Stimulated activated CD4-positive, alpha-beta T cell treated with anti-CD3 and anti-CD28 coated beads, TNF-alpha, amount 100 ng/mL, for 1 hour (primary cell): ENCODE results near the gene GDNF.

Source experiments
- DNase-seq, 3 donors: peaks; one replicate each; pipeline ENCODE4 v3.0.0-alpha.2; 2020; ENCODE audit warnings: low read depth in 3 of 3, low spot score in 1 of 3

GDNF gene

DNA sequence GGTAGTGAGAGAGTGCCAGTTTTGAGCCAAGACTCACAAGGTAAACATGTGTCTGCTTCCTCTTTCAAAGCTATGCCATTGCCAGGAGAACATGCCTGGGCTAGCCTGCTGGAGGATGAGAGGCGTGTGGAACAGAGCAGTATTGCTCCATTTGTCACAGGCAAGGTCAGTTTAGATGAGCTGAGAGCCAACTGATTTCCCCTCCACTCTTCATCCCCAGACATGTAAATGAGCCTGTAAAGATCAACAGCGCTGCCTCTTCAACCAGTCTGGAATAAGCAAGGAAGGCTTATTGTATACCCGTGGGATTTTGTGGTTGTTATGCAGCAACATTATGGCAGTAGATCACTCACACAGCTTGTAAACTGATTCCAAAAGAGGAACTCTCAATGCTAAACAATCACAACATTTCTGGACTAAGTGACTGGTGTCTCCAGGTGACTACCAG lies 8.2 kb upstream of the GDNF start:
- DNase-seq: no peak

DNA sequence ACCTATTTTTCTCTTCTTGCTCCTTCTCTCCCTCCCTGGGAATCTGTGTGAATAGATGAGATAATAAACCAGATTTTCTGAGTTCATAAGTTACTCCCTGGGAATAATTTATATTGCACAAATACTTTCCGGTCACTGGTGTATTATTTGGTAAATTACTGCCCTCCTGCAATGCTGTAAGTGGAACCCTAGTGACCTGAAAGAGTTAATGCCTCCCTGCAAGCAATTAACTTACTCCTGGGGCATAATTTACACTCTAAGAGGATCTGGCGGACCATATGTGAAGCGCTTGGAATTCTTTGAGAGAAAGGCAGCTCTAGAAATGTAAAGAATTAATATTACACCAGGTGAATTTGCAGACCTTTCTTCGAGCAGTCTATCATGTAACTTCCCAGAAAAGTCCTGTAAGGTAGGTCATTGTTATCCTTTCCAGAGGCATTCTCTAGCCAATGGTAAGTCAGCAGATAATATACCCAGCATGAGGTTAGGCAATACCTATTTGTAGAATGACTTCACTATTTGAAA lies 7.0 kb upstream of the GDNF start:
- DNase-seq: no peak

DNA sequence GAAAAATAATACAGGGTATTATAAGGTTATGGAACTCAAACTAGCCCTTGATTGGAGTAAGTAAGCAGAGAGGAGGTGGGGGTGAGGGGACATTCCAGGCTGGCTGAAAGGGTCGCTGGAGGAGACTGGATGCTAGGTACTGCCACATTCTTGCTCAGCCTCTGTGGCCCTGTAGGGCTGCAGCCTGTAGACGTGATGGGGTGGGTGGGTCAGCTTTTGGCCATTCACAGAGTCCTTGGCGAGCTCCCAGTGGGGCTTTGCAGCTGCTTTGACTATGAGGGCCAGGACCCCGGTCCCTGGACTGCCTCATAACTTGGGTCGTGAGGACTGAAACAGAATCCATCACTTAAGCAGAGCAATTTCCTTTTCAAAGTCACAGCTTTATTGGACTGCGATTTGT lies 4.2 kb upstream of the GDNF start:
- DNase-seq: no peak

DNA sequence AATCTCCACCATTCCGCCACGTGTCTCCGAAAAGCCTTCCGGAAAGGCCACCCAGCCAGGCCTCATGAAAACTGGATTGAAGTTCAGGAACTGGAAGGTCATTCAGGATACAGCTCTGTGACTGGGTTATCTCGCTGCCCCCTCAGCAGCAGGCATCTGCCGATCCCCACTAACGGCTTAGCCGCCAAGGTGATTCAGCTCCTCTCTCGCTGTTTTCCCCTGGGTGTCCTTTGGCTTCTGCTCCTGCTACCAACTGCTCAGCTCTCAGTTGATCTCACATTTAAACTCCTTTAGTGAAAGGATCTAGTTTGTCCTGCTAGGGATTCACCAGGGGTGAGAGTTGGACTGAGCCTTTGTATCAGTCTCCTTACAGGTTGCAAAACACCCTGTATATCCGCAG lies 2.2 kb upstream of the GDNF start:
- DNase-seq: no peak

DNA sequence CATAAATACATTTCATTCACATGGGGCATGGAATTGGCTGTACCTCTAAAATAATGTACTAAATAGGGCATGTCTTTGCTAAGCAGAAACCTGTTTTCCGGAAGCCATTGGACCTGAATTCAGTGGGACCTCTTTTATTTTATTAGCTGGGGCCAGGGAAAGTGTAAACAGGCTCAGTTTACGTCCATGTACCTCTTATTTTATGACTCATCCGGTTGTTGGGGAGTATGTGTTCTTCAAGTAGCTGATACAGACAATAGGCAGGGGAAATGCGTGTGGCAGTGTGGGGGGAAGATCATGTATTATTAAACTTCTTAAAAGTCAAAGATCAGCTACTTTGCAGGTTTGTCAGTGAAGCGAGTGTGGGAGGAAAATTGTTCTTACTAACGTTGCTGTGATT lies 1.4 kb upstream of the GDNF start:
- no peak for DNase-seq

DNA sequence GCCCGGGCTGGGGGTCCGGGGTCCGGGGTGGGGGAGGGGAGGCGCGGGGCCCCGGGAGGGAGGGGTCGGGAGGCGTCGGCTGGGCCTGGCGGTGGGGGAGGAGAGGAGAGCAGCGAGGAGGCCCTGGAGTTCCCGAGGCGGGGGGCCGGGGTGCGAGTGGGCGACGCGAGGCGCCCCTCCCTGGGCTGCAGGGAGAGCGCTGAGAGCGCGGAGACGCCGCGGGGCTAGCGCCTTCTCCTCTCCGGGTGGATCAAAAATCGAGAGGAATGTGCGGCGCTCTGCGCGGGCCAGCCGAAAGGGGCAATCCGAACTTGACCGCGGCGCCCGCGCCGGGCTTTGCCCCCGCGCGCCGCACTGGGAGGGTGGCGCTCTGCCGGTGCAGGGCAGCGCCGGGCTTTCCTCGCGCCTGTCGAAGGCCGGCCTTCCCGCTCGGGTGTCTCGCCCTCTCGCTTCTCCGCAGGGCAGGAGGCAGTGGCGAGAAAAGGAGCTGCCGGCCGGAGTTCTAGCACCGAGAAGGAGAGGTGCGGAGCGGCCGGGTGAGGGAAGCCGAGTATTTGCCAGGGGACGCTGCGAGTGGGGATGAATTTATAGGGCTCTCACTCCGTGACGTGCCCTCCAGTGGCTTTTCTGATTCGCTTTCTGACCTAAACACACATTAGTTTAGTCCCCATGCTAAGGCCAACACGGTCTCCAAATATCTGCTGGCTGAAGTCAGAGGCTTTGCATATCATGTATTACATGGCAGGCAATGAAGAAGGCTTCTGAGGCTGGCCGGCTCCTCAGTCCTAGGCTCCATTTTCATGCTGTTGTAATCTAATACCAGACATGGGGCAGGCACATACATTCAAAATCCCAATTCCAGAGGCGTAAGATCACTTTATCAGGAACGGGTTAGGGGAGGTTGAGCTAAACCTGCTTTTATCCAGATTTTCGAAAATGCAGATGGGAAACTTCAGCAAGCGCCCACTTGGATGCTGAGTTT lies 503 bp upstream of the GDNF start:
- DNase-seq: no peak

DNA sequence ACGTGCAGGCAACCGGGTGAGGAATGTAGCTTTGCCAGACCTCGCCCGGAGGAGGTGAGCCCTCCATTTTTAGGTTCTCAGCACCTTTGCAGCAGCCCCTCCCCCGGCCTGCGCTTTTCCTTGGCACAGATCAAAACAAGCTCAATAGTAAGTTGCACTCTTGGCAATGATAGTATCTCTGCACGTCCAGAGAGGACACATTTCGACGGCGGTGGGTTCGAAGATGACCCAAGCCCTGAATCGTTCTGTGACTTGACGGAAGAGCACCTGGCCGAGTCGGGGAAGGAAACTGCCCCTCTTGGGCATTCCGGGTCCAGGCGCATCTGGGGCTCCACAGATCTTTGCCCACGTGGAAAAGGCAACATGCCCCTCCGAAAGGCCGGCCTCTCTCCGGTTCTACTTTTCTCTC lies 904 bp downstream of the GDNF start:
- no peak for DNase-seq

DNA sequence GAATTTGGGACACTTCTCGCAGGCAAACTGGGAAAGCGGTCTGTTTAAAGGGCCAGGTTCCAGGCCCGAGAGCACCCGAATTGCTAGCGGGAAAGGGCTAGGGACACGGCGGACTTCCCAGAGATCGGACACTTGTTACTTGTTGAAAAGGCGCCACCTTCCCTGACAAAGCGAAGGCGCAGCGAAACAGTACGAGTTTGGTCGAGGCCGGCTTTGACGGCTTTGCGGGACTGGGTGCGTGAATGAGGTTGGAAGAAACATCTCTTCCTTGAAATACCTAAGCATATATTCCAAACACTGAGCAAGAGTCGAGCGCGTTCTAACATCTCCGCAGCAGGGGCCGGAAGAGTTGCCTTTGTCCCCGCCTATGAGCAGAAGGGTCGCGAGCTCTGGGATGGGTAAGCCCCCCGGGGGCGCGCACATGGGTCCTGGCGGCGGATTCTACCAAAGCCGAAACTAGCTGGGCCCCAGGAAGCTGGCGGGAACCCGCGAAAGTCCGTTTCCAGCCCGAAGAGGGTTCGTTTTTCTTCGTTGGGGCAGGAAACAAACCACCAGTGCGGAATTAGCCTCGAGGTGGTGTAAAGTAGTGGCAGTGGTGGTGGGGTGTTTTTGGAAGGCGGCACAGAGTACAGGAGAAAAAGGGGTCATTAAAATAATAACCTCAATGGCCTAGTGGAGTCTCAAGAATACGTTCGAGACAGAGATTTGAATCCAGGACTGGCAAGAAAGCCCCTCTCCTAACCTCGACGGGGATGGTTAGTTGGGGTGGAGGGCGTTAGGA lies 1.5 kb downstream of the GDNF start:
- DNase-seq: no peak

DNA sequence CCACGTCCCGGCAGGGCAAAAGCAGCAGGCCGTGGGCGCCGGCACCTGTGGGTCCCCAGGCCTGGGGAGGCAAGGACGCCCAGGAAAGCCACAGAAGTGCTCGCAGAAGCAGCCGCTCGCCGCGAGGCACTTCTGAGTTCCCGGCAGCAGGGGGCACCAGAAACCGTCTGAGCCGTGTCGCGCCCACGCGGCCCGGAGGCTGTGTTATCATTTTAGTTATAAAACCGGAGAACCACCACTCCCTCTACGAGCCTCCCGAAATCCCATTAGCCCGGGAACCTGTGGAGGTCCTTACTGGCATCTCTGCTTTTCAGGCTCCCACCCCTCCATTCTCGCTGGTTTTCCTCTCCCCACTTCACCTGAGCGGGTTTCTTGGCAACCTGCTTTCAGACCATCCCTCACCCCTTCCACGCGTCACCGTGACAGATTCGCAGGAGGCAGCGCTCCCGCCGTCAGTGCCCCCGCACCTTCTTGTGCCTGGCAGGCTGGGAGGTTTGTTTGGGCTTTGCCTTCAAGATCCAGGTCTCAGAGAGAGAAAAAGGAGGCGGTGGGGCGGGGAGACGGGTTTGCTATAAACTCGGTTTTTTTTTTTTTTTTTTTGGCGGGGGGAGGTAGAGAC lies 2.3 kb downstream of the GDNF start:
- peak in 1 of 3 donors; percentile 37 for DNase-seq

DNA sequence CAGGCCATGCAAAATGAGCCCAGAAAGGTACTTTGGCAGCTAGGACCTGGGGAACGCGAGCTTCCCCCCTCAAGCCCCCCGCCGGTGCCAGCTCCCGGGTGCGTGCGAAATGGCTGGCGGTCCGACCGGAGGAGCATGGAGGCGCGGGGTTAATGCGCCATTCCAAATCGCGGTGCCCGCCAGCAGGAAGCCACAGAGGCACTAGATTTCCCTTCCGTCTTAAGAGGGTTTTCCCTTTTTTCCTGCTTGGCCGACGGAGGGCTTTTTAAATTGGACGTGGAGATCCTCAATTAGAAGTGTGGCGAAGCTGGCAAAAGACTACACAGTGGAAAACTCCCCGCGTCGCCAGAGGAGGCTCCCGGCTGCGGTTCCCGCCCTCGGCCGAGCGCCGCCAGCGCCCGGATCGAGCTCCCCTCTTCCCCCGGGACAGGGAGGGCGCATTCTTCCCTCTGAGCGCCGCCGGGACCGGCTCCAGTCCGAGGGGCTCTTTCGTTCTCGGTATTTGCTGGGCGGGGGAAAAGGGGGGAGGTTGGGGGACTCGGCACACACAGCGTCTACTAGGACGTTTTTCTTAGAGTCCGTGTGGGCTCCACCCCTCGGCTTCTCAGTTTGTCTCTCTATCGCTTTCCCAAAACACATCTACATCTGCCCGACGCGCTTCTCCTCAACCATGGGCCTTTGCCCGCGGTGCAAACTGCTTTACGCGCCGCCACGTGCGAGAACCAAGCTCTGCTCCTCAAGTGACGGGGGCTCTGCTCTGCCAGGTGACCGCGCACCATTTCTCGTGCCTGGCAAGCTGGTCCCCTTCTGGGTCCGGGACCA lies 3.0 kb downstream of the GDNF start:
- DNase-seq: no peak

DNA sequence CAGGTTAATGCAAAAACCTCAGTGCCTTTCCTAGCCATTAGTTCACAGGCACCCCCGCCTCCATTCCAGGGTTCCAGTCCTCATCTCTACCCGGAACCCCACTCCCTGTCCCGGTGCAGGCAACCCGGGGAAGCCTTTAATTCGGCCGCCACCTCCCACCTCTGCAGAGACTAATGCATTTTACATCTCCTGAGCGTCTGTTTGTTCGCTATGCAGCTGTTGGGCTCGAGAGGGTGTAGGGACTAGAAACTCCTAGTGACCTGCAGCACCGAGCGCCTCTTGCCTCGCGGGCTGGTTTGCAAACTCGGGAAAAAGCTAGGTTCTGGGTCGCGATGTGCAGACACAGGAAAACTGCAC lies 3.6 kb downstream of the GDNF start:
- no peak for DNase-seq

DNA sequence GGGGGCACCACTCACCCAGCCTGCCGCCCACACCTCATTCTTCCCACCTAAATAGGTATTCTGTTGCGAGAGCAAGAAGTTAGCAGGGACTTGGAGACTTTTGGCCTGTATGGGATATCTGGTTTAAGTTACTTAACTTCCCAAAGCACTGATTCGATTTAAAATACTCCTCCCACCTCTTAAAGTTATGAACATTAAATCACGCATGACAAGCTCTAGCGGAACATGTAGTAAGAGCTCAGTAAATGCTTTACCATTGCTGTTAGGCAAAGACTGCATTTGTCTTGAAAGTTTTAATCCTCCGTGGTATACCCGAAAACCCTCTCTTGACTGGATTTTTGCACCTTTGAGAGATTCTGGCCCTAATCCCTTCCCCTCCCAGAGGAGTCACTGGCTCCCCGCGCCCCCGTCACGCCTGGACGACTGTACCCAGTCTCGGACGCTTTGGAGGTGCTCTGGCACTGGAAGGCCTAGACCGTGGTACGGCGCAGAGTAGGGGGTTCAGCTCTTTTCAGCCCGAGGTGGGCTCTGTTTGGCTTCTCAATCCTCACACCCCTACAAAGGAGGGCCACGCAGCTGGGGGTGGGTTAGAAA lies 4.4 kb downstream of the GDNF start:
- no peak for DNase-seq

DNA sequence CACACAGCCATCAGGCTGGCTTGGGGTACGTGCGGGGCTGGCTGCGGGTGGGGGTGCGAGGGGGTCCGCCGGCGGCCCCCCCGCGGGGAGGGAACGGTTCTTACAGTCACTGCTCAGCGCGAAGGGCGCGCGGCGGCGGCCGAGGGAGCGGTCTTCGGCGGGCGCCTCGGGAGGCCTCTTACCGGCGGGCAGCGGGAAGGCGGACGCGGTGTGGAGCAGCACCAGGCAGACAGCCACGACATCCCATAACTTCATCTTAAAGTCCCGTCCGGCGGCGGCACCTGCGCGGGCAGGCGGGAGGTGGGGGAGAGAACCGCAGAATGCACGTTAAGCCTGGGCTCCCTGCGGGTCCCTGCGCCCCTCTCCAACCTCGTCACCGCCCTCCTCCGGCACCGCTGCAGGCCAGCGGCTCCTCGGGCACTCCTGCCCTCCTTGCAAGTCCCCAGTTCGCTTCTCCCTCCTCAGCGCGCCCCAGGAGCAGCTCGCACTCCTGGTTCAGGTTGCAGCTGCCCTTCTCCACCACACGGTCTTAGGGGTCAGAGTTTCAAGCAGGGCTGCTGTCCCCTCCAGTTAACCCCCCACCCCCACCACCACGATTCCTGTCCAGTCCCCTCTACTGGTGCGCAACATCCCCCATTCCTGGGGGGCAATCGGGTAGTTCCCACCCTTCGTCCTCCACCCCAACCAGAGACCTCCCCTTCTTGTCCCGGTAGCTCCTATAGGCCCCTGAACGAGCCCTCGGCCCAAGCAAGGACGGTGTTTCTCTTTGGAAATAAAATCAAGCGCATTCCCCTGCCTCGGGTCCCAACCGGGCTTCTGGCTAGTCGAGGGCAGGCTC lies 5.1 kb downstream of the GDNF start:
- DNase-seq: no peak

DNA sequence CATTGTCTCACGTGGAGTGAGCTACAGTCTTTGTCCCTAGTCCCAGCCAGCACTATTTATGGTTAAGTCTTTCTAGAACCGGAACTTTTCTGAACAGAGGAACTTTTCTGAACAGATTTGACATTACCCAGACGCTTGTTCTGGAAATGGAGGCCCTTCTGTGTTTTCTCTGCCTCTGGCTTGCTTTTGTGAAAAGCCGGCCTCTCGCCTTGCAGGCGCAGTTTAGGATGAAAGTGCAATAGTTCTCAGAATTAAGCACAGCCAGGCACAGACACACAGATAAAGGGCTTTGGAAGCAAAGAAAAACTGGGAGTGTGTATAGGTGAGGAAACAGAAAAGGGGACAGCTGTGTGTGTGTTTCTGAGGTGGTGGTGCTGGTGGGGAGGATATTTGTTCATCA lies 5.9 kb downstream of the GDNF start:
- no peak for DNase-seq

DNA sequence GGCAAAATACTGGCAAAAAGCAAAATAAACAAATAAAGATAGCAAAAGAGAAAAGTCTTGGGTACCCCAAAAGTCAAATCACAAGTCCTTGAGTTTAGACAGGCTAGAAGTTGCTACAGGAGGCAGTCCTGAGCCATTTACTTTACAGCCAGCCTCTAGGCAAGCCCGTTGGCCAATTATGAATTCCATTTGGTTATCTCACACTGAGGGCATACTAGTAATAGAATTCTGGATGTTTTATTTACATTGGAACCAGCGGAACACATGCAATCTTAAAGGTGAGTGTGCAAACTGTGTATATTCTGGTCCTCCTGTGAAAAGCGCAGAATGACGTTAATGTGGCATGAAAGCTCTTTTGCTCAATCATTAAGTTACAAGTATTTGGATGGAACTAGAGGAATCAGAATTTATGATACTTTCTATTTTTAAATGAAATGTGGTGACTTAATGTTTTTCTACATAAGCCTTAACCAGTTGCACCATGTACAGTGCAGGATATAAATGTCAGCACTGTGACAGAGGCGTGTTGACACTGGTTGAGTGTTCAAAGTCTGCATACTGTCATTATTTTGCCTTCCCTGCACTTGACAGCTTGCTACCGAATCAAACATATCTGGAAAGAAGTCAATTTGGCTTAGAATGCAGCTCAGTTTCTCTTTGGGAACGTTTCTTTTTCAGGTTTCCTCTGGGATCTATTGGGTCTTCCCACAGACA lies 7.9 kb downstream of the GDNF start:
- no peak for DNase-seq

DNA sequence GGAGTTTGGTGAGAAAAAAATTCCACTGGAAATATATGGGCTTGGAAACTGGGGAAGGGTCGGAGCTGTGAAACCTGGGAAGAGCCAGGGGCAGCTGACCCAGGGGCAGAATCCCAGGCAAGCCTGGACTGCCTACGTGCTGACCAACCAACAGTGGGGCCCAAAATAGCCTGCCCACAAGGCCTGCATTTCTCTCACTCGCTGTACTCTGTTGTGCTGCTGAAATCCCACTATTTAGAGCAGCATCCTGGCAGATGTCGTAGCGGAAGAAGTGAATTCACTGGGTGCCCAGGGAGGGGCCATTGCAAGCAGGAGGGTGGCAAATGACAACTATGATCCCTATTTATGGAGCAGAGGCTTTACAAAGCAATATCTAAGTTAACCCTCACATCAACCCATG lies 9.5 kb downstream of the GDNF start:
- no peak for DNase-seq

DNA sequence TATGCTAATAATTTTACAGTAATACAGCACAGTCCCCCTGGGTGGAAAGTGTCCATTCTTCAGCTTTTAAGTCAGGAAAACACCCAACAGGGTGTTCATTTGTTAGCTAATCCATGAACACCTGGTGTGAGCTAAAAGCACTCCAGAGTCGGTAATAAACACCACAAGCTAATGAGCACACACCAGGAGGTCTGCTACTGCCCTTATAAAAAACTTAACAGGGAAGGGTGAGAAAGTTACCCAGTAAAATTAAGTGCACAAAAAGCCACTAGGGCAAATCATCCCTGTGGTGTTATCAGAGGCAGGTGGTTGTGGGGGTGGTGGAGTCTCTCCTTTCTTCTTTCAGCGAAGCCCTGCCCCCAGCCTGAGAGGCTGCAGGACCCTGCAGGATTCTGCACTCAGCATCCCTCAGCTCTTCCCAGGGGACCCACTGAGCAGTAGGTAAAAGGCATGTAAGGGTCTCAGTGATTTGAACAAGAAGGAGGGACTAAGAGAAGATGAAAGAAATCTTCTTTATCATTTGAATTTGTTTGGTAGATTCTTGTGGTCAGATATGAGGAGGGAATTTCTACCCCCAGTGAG lies 14.4 kb downstream of the GDNF start:
- no peak for DNase-seq

DNA sequence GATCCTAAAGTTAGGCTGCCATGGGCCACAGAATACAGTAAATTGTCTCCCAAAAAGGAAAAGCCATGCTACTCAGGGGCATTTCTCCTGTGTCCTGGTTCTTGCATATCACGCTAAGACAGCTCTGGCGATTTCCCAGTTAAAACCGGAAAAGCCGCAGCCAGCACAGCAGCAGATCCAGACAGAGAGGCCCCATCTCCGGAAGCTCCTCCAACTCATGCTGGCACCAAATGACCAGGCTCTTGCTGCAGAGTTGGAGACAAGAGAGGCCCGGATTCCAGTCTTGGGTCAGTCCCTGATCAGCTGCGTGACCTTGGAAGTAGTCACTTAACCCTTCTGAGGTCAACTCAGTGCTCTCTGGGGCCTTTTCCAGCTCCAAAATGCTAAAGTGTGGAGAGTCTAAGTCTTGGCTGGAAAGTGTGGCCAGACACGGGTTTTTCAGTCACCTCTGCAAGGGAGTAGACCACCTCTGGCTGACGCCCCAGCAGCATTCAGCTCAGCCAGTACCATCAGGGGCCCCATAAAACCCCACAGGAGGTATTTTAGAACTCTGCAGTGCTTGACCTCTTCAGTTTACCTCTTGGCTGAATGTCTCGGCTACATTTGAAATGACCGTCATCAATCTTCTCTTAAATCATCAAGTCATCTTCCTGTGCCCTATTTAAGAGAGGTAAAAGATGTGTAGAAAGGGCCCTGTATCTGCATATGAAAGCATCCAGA lies 16.2 kb downstream of the GDNF start:
- DNase-seq: no peak
